Measurements from ENCODE around the gene GABPB1.

DNA sequence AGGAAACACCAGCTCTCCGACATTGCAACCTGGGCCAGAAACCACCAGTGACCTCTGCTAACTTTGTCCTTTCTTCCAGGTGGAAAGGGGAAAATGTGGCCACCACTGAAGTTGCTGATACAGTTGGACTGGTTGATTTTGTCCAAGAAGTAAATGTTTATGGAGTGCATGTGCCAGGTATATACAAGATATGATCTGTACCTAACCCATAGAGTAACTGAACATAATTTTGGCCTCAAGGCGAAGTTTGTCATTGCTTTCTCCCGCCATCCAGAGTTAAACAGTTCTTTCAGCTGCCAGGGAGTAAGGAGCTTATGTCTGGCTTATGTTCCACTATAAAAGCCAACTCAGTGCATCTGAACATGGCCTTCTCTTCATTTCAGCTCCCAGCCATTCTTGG, 126.1 kb downstream of the GABPB1 start:
- TF ChIP-seq, protein P1, sequence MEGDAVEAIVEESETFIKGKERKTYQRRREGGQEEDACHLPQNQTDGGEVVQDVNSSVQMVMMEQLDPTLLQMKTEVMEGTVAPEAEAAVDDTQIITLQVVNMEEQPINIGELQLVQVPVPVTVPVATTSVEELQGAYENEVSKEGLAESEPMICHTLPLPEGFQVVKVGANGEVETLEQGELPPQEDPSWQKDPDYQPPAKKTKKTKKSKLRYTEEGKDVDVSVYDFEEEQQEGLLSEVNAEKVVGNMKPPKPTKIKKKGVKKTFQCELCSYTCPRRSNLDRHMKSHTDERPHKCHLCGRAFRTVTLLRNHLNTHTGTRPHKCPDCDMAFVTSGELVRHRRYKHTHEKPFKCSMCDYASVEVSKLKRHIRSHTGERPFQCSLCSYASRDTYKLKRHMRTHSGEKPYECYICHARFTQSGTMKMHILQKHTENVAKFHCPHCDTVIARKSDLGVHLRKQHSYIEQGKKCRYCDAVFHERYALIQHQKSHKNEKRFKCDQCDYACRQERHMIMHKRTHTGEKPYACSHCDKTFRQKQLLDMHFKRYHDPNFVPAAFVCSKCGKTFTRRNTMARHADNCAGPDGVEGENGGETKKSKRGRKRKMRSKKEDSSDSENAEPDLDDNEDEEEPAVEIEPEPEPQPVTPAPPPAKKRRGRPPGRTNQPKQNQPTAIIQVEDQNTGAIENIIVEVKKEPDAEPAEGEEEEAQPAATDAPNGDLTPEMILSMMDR (IDR thresholded peaks at IDR 0.05) = no peak
- no peak for TF ChIP-seq POLR2A (IDR thresholded peaks at IDR 0.05)
- TF ChIP-seq EP300 (IDR thresholded peaks at IDR 0.05) = no peak
